ENCODE results near the gene JPT2. TPM values are rescaled to one million over a fixed set of nuclear protein-coding genes. Genes with fewer than 3 reads are reported as not detected.

The JPT2 gene
- total RNA-seq, 1 experiment from 2014 or later = 113 TPM

DNA sequence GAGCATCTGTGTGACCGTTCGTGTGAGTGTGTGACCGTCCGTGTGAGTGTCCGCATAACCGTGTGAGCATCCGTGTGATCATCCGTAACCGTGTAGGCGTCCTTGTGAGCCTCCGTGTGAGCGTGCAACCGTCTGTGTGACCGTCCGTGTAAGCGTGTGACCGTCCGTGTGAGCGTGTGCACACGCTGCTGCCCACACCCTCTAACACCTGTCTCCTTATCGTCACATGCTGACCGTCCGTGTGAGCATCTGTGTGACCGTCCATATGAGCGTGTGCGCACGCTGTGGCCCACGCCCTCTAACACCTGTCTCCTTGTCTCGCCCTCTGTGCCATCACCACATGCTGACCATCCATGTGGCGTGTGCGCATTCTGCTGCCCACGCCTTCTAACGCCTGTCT, 62.2 kb downstream of the JPT2 start:
- Histone ChIP-seq H3K27ac (ENCODE audit: low read depth, low read length) (no peak overlapping the region; the same call in 1 of the 2 replicates), H3K9me3 (ENCODE audit: control insufficient read depth in 1 of 2, insufficient read depth in 1 of 2, low read depth in 1 of 2, low read length in 2 of 2) (peaks cover 0 to 12% of the 10 kb centered on the region in 2 experiments; a peak in 2 of 4 replicates), H3K4me2 (ENCODE audit: low read length) (no peak overlapping the region), H3K79me2 (ENCODE audit: insufficient read depth, low read length) (no peaks in the 10 kb centered on the region), H2AFZ (ENCODE audit: low read depth, low read length, poor library complexity, severe bottlenecking) (no peak overlapping the region), H3K9ac (ENCODE audit: low read length) (no peak overlapping the region), H4K20me1 (ENCODE audit: insufficient read depth) (no peaks in the 10 kb centered on the region), H3K9me2 (ENCODE audit: insufficient read depth) (no peaks in the 10 kb centered on the region), H3K36me3 (ENCODE audit: control insufficient read depth in 1 of 2, insufficient read depth in 2 of 2, low read length in 2 of 2) (no peaks in the 10 kb centered on the region), H3K4me3 (replicated peaks in 1 of 2; ENCODE audit: low read depth in 1 of 2, low read length in 2 of 2) (no peak overlapping the region), H3K4me1 (ENCODE audit: control insufficient read depth in 1 of 2, insufficient read depth in 2 of 2, low read length in 2 of 2) (no peaks in the 10 kb centered on the region), H3K27me3 (ENCODE audit: insufficient read depth, low read length) (no peaks in the 10 kb centered on the region)
- CTCF ChIA-PET = no interaction called here
- TF ChIP-seq JUND (IDR thresholded peaks at IDR 0.05) (no peak), SIN3A (IDR thresholded peaks at IDR 0.05; ENCODE audit: low read depth) (no peak), SRF (IDR thresholded peaks at IDR 0.05; ENCODE audit: low read depth) (no peak), RAD21 (IDR thresholded peaks at IDR 0.05; ENCODE audit: low read depth) (no peak), EGR1 (IDR thresholded peaks at IDR 0.05; ENCODE audit: low read depth) (no peak), ELF1 (IDR thresholded peaks at IDR 0.05; ENCODE audit: borderline replicate concordance, low read depth) (no peak), EZH2 (IDR thresholded peaks at IDR 0.05) (no peak), ATF3 (IDR thresholded peaks at IDR 0.05) (no peak), EZH2phosphoT487 (IDR thresholded peaks at IDR 0.05; ENCODE audit: borderline replicate concordance) (no peak), FOSL1 (IDR thresholded peaks at IDR 0.05; ENCODE audit: low read depth) (no peak), MAX (IDR thresholded peaks at IDR 0.05) (no peak), ZNF274 (IDR thresholded peaks at IDR 0.05; ENCODE audit: low read depth, low read length) (no peak)
- intact Hi-C loops (cut with micrococcal nuclease) = no loop called here
- DNase-seq (ENCODE audit: low read depth, low spot score) (no peak), ATAC-seq (no peak)
- no TSS peak for BruUV-seq (replicated peaks)
- POLR2A ChIA-PET = no interaction called here
- RAD21 ChIA-PET (ENCODE audit: low non-redundant PET in 1 of 2, low total read pairs in 2 of 2, uncharacterized antibody in 2 of 2, unreplicated experiment in 2 of 2) = no interaction called here

Measured in HCT116 (cell line).